Head of caudate nucleus (tissue), 42 donors: ENCODE measurements around the gene RUSC2.
"Not testable (repeated sequence)": the region's sequence is repeated elsewhere in the genome, so short reads cannot be mapped to it uniquely, and the experiment has no call there.

Experiments used
- DNase-seq, 42 donors: peaks; one replicate each; pipeline versions ENCODE4 v3.0.0 to v3.0.0-alpha.2; 2020 to 2021; ENCODE audit warnings: mixed read lengths in 7 of 42
- intact Hi-C: fragments of 100-400 bp; cut with DNase I; formaldehyde crosslinking; loops from one replicate; pipeline ENCODE4 v1.15.0; 2022

The RUSC2 gene

DNA sequence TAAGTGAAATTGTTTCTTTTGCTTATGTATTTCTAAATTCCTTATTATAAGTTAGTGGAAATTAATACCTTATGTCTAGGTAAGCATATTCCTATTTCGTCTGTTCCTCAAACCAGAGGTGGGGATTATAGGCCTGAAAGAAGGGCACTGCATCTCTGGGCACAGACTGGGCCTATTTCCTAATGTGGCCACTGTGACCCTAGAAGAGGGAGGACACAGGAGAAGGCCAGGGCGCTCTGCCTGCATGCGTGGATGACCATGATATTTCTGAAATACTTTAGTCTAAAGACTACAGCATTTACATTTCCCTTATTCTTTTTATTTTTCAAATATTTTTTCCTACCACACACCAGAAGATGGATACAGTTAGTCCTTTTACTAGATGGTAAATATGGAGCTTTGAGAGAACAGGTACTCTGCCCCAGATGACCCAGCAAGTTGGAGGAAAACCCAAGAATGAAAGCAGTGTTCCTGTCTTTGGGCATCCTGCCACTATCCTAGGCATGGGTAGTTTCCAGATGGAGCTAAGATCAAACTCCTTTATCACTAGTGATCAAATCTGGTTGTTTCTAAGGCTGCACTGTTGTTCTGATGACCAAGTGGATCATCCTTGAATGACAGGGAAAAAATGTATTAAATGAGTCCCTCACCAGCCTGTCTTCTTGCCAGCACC lies 27.8 kb downstream of the RUSC2 start:
- peak in 2 of 42 donors; percentile 8 to 26 for DNase-seq
- intact Hi-C loops: no loop called here

DNA sequence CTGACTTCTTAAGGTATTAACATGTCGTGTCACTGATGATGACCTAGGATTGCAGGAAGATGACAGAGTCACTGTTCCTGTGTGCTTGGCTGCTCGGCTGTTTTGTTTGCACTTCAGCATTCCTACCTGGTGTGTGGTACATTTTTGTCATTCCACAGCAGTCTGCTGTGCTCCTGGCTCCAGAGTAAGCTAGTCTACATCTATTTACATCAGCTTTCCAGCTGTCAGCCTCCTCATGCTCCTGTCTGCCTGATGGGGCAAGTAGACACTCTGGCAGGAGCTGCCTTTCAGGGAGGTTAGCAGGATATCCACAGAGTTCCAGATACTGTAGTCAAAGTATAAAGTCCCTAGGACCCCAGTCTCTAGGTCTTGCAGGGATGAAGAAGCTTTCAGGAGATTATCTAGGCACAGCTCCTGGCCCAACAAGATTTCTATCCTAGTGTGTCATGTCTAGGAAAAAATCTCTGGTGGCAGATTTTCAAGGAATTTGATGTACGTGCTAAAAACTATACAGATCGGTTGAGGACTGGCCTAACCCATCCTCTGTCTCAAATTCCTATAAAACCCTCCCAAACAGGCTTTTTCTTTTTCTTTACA lies 28.4 kb downstream of the RUSC2 start:
- intact Hi-C loops: no loop called here
- DNase-seq: peak in 1 of 42 donors; percentile 16

DNA sequence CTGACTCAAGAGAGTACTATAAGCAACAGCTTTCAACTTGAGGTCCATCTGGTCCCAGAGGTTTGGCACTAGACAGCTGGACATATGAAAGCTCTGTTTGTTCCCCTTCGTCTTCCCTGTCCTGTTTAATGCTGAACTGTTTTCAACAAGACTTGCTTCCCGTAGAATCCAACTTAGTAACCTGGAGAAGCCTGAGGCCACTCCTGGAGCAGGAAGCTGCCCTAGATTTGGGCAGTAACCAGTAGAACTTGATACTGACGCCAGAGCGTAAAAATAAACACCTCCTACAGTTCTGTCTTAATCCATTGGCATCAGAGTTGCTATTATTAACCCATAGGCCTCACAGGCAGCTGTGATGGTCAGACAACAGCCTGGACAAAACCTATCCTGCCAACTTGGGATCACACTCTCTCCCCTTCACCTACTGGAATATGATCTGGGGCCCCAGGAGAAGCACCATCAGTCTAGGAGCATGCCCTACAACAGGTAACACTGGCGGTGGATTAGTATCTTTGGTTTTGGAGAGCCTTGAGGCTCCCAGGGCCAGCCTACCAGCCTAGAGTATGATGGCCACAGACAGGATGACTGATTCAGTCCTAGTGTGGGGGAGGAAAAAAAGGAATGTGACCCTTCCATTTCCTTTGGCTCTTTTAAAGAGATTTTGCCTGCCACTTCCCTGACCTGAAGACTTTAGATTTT lies 29.2 kb downstream of the RUSC2 start:
- DNase-seq: peak in 1 of 42 donors; percentile 20

DNA sequence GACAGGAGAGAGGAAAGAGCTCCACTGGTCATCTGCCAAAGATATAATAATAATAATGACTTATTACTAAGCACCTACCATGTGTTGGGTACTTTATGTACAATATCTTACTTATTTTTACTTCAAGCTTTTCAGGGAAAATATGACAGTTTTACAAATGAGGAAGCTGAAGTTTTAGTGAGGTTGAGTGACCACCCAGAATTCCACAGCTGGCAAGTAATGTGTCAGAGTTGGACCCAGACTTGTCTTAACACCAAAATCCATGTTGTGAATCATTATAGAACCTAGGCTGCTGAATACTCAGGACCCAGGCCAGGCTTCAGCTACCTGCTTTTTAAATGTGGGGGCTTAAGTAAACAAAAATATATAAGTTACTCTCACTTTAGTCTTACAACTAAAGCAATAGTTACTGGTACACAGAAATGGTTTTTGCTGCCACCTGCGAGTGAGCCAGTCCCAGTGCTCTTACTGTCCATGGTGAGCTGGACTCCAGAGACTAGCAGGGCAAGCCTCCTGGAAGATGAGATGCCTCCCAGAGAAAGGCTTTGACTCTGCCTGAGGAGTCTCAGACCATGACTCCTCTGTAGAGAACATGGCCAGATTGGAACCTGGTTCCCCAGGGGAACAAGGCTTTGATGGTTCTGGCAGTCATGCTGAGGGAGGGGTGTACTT lies 29.9 kb downstream of the RUSC2 start:
- intact Hi-C loops: no loop called here
- no peak for DNase-seq

More for the DNA sequence above, 29.2 kb downstream of the RUSC2 start:
- intact Hi-C loops: no loop called here

DNA sequence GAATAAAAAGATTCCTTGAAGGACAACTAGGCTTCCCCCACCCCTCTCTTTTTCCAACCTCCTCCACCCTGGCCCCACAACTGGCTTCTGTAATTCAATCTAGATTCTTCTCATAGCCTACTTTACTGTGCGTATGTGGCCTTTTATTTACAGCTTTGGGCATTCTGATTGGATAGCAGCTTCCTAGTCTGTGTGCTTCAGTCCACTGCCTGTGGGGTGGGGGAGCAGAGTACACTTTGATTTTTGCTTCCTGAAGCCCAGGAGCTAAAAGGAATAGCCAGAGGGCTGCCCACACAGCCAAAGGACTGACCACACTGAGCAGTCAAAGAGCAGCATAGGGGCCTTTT lies 30.4 kb downstream of the RUSC2 start:
- DNase-seq: peak in 1 of 42 donors; percentile 4
- intact Hi-C loops: no loop called here

DNA sequence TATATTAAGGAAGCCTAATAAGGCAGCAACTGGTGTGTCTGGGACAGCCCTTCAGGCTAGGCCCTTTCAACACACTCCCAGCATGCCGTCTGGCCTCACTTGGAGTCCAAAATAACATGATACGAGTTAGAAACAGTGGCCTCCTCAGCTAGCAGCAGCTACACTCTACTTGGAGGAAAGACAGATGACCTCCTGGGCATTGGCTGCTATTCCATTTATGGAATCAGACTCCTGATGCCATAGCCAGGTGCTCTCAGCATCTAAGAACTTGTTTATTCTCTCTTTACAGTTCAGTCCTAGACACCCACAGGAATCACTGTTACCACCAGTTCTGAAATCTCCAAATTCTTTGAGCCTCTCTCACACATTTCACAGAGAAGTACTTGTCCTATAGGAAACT lies 31.8 kb downstream of the RUSC2 start:
- peak in 1 of 42 donors; percentile 3 for DNase-seq
- intact Hi-C loops: no loop called here

DNA sequence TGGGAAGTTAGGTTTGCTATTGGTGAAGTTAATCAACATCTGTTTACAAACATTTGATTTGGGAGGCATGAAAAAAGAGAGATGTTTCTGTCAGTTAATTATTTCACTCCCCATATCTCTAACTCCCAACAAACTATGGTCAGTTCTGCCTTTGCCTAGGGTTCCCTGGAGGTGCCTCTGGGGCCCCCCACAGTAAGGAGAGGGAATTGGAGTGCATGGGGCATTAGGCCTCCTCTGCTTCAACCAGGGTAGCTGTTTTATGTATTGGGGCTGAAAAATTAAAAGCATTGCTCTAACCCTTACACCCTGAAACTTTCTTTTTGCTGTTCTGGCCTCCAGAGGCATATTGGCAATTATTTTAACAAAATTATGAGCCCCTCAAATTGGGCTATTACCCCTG lies 32.3 kb downstream of the RUSC2 start:
- peak in 1 of 42 donors; percentile 9 for DNase-seq
- intact Hi-C loops: no loop called here

DNA sequence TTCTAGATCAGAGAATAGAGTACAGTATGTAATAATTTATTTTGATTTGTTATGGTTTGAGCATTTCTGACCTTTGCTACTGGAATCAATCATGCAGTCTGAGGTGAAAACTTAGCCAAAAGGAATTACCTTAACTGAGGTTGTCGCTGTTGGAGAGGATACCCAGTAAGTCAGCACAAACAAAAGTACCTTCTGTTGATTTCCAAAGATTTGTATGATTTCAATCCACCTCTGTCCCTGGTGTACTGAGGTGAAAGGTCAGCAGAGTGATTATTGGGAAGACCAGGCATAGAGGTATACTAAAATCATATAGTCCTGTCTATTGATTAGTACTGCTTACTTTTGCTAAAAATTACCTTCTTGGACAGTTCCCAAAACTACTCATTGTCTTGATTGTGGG lies 32.8 kb downstream of the RUSC2 start:
- no peak for DNase-seq

DNA sequence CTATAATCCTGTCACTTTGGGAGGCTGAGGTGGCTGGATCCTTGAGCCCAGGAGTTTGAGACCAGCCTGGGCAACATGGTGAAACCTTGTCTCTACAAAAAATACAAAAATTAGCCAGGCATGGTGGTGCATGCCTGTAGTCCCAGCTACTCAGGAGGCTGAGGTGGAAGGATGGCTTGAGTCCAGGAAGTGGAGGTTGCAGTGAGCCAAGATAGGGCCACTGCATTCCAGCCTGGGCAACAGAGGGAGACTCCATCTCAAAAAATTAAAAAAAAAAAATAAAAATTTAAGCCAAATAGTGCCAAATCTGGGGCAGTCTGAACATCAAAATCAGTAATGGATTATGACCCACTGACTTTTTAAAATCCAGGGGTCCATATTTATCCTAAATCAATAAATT lies 33.6 kb downstream of the RUSC2 start:
- intact Hi-C loops, DNase-seq: not testable (repeated sequence)

More for the DNA sequence above, 32.8 kb downstream of the RUSC2 start:
- intact Hi-C loops: no loop called here

DNA sequence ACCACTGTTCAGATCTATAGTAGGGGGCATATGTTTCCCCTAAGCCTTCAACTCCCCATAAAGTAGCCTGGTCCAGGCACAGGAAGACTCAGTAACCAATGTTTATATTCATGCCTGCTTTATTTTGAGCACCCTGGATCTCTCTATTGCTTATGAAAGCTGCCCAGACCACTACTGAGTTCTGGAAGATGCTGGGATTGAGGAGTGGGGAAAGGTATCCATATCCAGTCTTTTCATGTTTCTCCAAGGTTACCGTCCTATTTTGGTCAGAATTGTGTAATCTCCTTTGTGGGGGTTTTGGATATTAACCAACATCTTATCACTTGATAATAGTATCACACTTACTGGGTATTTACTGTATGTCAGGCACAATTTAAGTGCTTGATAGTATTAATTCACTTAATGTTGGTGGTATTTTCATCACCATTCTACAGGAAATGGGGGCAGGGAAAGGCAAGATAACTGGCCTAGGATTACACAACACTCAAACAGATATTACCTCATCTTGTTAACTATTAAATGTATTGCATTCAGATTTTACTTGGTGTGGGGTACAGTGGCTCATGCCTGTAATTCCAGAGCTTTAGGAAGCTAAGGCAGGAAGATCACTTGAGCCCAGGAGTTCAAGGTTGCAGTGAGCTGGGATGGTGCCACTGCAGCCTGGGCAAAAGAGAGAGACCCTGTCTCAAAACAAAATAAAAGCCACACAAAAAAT lies 36.3 kb downstream of the RUSC2 start:
- DNase-seq: no peak

DNA sequence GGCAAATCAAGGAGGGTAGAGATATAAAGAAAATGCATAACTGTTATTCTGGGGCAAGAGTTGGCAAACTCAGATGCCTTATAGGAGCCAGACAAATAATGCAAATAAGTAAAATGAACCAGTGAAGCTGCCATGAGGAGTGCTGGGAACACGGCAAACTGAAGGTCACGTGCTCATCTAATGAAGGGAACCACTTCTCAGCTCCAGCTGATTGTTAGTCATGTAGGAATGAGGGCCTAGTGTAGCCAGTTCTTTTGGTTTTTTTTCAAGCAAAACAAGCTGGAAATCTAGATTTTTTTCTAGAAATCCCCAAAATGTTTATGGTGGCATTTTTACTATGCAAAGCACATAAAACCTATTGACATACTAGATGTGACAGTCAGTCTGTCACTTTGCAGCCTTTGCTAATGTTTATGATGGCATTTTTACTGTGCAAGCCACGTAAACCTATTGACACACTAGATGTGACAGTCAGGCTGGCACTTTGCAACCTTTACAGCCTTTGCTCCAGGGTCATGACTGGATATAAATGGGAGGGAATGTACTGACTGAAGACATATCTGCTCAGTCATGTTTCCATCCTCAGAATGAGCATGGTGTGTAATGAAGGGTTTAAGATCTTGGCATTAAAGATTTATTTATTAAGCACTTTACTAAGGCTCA lies 39.4 kb downstream of the RUSC2 start:
- DNase-seq: peak in 2 of 42 donors; percentile 37 to 68

More for the DNA sequence above, 36.3 kb downstream of the RUSC2 start:
- intact Hi-C loops: no loop called here

DNA sequence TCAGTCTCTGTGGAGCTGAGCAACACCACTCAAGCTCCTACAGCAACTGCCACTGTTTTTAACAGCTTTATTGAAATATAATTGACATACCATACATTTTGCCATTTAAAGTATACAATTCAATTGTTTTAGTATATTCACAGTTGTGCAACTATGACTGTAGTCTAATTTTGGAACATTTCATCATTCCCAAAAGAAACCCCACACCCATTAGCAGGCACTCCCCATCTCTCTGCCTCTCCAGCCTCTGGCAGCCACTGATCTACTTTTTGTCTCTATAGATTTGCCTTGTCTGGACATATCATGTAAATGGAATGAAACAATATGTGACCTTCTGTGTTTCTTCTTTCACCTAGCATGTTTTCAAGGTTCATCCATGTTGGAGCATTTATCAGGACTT lies 43.5 kb downstream of the RUSC2 start:
- no peak for DNase-seq
- intact Hi-C loops: no loop called here

More for the DNA sequence above, 39.4 kb downstream of the RUSC2 start:
- intact Hi-C loops: no loop called here

DNA sequence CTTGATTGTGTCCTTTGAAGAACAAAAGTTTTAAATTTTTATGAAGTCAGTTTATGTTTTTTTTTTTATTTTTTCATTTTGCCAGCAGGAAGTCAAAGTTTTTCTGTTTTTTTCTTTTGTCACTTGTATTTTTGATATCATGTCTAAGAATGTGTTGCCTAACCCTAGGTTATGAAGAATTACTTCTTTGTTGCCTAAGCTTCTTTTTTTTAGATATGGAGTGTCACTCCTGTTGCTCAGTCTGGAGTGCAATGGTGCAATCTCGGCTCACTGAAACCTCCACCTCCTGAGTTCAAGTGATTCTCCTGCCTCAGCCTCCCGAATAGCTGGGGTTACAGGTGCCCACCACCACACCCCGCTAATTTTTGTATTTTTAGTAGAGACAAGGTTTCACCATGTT lies 45.0 kb downstream of the RUSC2 start:
- intact Hi-C loops: loop anchor here (5.0 kb wide), 1 partner anchor 43 kb away; the partner anchor contains the start of gene RUSC2
- not testable (repeated sequence) for DNase-seq

DNA sequence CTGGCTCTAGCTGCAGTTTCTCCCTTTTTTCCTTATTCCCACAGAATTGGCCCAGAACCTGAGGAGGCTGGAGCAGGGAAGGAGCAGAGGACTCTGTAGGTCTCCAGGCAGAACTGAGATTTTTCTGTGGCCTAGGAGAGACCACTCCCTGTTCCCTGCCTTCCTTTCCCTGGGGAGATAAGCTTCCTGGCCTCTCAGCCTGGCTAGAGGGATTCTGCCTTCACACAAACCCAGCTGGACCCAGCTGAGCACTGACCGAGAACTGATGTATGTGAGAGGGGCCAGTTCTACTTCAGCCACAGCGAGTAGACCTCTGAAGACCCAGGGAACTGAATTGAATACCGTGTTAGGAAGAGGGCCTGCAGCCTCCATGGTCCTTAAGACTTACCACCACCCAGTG lies 48.0 kb downstream of the RUSC2 start:
- no peak for DNase-seq
- intact Hi-C loops: loop anchor here (5.0 kb wide), 1 partner anchor 46 kb away; the partner anchor contains the start of gene RUSC2

DNA sequence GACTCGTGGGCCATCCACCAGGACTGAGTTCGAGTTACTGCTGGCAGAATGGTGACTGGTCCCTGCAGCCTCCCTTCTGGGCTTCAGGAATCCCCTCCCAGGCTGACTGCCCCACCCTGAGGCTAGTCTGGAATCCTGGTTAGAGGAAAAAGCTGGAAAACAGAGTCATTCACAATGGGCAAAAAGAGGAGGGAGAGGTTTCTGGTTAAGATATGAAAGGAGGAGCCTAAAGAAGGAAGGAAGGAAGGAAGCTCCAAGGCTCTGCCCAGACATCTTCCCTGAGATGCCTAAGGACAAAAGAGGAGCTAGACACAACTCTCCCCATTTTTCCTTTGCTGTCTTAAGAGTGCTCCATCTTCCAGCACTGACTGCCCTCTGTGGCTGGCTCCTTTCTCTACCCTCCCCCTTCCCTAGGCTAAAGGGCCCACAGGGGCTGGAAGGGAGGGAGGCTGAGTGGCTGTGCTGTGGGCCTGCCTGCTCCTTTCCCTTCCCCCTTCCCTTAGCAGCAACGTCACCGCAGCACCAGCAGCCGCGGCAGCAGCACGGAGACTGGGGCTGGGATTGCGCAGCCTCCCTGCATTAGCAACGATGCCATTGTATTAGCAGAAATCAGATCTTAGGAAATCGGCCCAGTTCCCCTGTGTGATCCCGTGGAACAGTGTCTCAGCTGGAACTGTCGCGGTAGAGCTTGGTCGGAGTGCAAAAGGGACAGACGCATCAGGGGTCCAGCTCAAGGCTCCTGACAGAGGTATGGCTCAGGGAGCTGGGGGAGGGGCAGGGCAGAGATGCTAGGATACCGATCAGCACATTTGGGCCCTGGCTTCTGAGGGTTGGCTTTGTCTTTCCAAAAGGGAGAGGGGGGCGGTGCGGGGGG lies 48.7 kb downstream of the RUSC2 start:
- intact Hi-C loops: loop anchor here (5.0 kb wide), 1 partner anchor 46 kb away; the partner anchor contains the start of gene RUSC2
- DNase-seq: peak; percentile 74 to 93 (median 87)
